Bone marrow (tissue), 2 donors: ENCODE data around the gene AMY1A.
"Not testable (repeated sequence)": the region's sequence is repeated elsewhere in the genome, so short reads cannot be mapped to it uniquely, and the experiment has no call there.

Experiments used
- DNase-seq, 2 donors: peaks; one replicate each; lab custom pipeline; 2025; lab: John Stamatoyannopoulos, UW

The AMY1A gene

GRCh38 chr1:103655460-103655859 is at the start of gene AMY1A:
TSS of gene AMY1A (plus strand) at chr1:103655760. CDS start at chr1:103656331, 571 bp downstream.
- not testable (repeated sequence) for DNase-seq

DNA sequence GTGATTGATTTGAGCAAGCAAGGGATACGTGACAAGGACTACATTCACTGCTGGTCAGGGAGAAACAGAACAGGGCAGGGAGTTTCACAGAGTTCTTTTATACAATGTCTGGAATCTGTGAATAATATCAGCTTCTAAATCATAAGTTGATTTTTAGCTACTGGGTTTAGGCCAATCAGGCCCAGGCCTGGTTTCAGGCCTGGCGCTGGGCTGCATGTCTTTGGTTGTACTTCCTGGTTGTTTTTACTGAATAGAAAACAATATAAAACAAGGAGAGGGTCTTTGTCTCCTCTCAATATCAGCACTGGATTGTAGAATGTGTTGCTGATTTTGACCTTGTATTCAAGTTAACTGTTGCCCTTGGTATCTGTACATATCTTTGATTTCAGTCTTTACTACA is 39.2 kb upstream of the AMY1A start:
- DNase-seq, result no peak

- not testable (repeated sequence) for DNase-seq
These were observed 38.5 kb upstream of the AMY1A start, which contains the start of gene AMY2A for GRCh38 chr1:103616994-103617477. TSS of gene AMY2A (plus strand) at chr1:103617427. CDS start at chr1:103617441, 14 bp downstream.

- not testable (repeated sequence) for DNase-seq
These were observed 28.1 kb upstream of the AMY1A start for GRCh38 chr1:103627436-103627835.

- not testable (repeated sequence) for DNase-seq
These were observed 14.4 kb upstream of the AMY1A start for GRCh38 chr1:103641194-103641593.

- not testable (repeated sequence) for DNase-seq
These were observed 11.7 kb upstream of the AMY1A start for GRCh38 chr1:103643908-103644307.

GRCh38 chr1:103650305-103650704 is 5.3 kb upstream of the AMY1A start:
- DNase-seq, result not testable (repeated sequence)

- not testable (repeated sequence) for DNase-seq
These were observed 4.7 kb upstream of the AMY1A start for GRCh38 chr1:103650889-103651288.

DNA sequence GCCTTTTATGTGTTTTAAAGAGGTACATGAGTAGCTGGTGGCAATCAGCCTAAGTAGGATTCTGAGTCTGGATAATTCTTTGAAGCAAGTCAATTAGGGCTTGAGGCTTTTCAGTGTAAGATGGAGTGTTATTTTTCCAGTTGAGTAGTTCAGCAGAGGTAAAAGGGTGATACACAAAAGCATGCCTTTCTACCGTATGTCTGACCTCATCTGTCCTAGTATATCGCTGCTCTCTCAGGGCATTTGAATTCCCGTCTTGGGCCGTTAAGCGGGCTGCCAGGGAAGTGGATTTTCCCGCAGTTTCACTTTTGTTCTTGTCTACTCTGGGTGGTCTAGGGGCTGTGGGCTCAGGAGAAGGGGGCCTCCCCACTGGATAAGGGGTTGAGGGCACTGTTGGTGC is 1.4 kb upstream of the AMY1A start:
- DNase-seq, result not testable (repeated sequence)

DNA sequence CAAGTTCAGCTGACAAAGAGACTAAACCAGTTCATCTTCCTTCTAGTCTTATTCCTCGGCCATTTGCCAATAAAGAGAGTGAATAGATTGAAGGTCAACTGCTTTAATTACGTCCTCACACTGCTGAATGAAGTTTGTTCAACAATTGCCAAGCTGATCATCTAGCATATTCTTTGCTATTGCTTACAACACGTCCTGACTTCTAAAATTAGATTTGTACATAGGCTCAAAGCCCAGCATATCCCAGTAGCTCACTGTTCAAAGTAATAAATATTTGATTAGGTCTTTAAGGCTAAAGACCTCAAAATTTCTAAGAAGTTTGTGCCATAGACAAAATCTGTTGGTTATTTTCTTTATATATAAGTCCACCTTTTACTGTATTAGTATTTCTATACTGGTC is 20.8 kb downstream of the AMY1A start:
- not testable (repeated sequence) for DNase-seq

GRCh38 chr1:103696110-103696509 is 40.5 kb downstream of the AMY1A start, which contains the start of gene AMY1B:
TSS of gene AMY1B (minus strand) at chr1:103696210. CDS start at chr1:103695639, 571 bp downstream.
- not testable (repeated sequence) for DNase-seq

DNA sequence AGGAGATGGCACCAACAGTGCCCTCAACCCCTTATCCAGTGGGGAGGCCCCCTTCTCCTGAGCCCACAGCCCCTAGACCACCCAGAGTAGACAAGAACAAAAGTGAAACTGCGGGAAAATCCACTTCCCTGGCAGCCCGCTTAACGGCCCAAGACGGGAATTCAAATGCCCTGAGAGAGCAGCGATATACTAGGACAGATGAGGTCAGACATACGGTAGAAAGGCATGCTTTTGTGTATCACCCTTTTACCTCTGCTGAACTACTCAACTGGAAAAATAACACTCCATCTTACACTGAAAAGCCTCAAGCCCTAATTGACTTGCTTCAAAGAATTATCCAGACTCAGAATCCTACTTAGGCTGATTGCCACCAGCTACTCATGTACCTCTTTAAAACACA is 41.9 kb downstream of the AMY1A start:
- not testable (repeated sequence) for DNase-seq

DNA sequence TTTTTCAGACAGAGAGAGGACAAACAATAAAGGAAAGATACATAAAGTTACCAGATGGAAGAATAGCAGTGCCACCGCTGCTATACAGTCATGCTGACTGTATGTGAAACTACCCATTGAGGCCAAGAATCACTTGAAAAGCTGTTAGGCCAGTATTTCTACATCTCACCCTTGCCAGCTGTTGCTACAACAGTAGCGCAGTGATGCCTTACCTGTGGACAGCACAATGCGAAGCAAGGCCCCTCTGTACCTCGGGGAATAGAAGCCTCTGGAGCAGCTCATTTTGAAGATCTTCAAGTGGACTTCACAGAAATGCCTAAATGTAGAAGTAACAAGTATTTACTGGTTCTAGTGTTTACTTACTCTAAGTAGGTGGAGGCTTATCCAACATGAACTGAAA is 45.1 kb downstream of the AMY1A start:
- not testable (repeated sequence) for DNase-seq

- DNase-seq, result not testable (repeated sequence)
These were observed 45.7 kb downstream of the AMY1A start for GRCh38 chr1:103701256-103701655.

- DNase-seq, result not testable (repeated sequence)
These were observed 52.1 kb downstream of the AMY1A start for GRCh38 chr1:103707670-103708069.

- not testable (repeated sequence) for DNase-seq
These were observed 54.8 kb downstream of the AMY1A start for GRCh38 chr1:103710381-103710780.
